GM23338 (cell line): ENCODE data around the gene FBXO9. TPM values are rescaled to one million over a fixed set of nuclear protein-coding genes. Genes with fewer than 3 reads are reported as not detected.

Experiments used
- ATAC-seq: fragments of 200-7000 bp; cut with Tn5 transposase; 3 replicates; pipeline ENCODE4 v1.9.1; 2020
- DNase-seq: peaks from one replicate; pipeline ENCODE4 v3.0.0-alpha.2; 2015; ENCODE audit warnings: low spot score
- H2AFZ ChIP-seq: fragments of 200-600 bp; sonication (generic); 2 replicates; pipeline ENCODE4 v1.8.0; 2016; ENCODE audit warnings: antibody characterized with exemption, mild to moderate bottlenecking, moderate library complexity
- H3F3A ChIP-seq: fragments of 200-600 bp; sonication (generic); replicated peaks from 2 replicates; pipeline ENCODE4 v1.8.0; 2017; ENCODE audit warnings: antibody characterized with exemption, mixed run types, low read depth
- H3K27ac ChIP-seq: fragments of 200-600 bp; sonication (generic); 2 replicates; pipeline ENCODE4 v1.6.1; 2016; ENCODE audit warnings: low read depth
- H3K27me3 ChIP-seq: fragments of 200-600 bp; sonication (generic); 2 replicates; pipeline ENCODE4 v1.8.0; 2016; ENCODE audit warnings: mild to moderate bottlenecking, mixed run types, moderate library complexity; ENCODE audit not compliant: insufficient read depth
- H3K36me3 ChIP-seq: fragments of 200-600 bp; sonication (generic); 2 replicates; pipeline ENCODE4 v1.8.0; 2016; ENCODE audit warnings: mild to moderate bottlenecking; ENCODE audit not compliant: insufficient read depth
- H3K4me1 ChIP-seq: fragments of 200-600 bp; sonication (generic); 2 replicates; pipeline ENCODE4 v1.8.0; 2016; ENCODE audit warnings: mild to moderate bottlenecking, moderate library complexity; ENCODE audit not compliant: insufficient read depth
- H3K4me2 ChIP-seq: fragments of 200-600 bp; sonication (generic); 2 replicates; pipeline ENCODE4 v1.7.1; 2017; ENCODE audit warnings: mixed run types
- H3K4me3 ChIP-seq: fragments of 200-600 bp; sonication (generic); 2 replicates; pipeline ENCODE4 v1.6.1; 2016; ENCODE audit warnings: mixed run types
- H3K79me2 ChIP-seq: fragments of 200-600 bp; sonication (generic); replicated peaks from 2 replicates; pipeline ENCODE4 v1.8.0; 2017; ENCODE audit warnings: mild to moderate bottlenecking; ENCODE audit not compliant: insufficient read depth
- H3K9me2 ChIP-seq: fragments of 200-600 bp; sonication (generic); 2 replicates; pipeline ENCODE4 v1.8.0; 2017; ENCODE audit not compliant: insufficient read depth
- H4K20me1 ChIP-seq: fragments of 200-600 bp; sonication (generic); replicated peaks from 2 replicates; pipeline ENCODE4 v1.8.0; 2017; ENCODE audit warnings: mild to moderate bottlenecking; ENCODE audit not compliant: insufficient read depth
- H3K27ac Mint-ChIP-seq: 2 replicates; pipeline ENCODE4 v1.8.0; 2020; ENCODE audit warnings: inconsistent platforms, mild to moderate bottlenecking, moderate library complexity, mixed read lengths
- H3K27me3 Mint-ChIP-seq: 3 replicates; pipeline ENCODE4 v1.8.0; 2022; ENCODE audit warnings: low read depth, mild to moderate bottlenecking, moderate library complexity, mixed read lengths, inconsistent platforms; ENCODE audit not compliant: insufficient read depth, poor library complexity
- H3K36me3 Mint-ChIP-seq: 3 replicates; pipeline ENCODE4 v1.8.0; 2021; ENCODE audit warnings: low read depth, mild to moderate bottlenecking, inconsistent platforms, moderate library complexity, mixed read lengths
- H3K4me1 Mint-ChIP-seq: 3 replicates; pipeline ENCODE4 v1.8.0; 2020; ENCODE audit warnings: mild to moderate bottlenecking, inconsistent platforms, mixed read lengths
- H3K4me3 Mint-ChIP-seq: 3 replicates; pipeline ENCODE4 v1.8.0; 2021; ENCODE audit warnings: moderate library complexity, mild to moderate bottlenecking, inconsistent platforms, mixed read lengths
- H3K9me3 Mint-ChIP-seq: 3 replicates; pipeline ENCODE4 v1.8.0; 2020; ENCODE audit warnings: moderate library complexity, mild to moderate bottlenecking, inconsistent platforms, mixed read lengths
- CREB1 ChIP-seq: fragments of 250-450 bp; sonication (Bioruptor Pico); IDR thresholded peaks from 2 replicates; pipeline ENCODE4 v1.5.0; 2020; ENCODE audit warnings: low read depth, mild to moderate bottlenecking, moderate library complexity
- ETS1 ChIP-seq: IDR thresholded peaks from 2 replicates; pipeline ENCODE4 v1.6.1; 2016; ENCODE audit warnings: antibody characterized with exemption
- EZH2phosphoT487 ChIP-seq: fragments of 200-600 bp; sonication (generic); IDR thresholded peaks from one replicate; pipeline ENCODE4 v1.8.1; 2018; ENCODE audit warnings: antibody characterized with exemption; ENCODE audit not compliant: unreplicated experiment
- JUNB ChIP-seq: IDR thresholded peaks from one replicate; pipeline ENCODE4 v1.6.1; 2016; ENCODE audit warnings: antibody characterized with exemption; ENCODE audit not compliant: unreplicated experiment
- STAT1 ChIP-seq: IDR thresholded peaks from one replicate; pipeline ENCODE4 v1.6.1; 2016; ENCODE audit warnings: antibody characterized with exemption; ENCODE audit not compliant: unreplicated experiment
- polyA plus RNA-seq: library from polyadenylated mRNA; unstranded; fragments of >200 nt; fragmentation: Nextera tagmentation; extraction: Ambion mirVana; gene quantifications from 2 replicates; pipeline ENCODE4 v1.2.1, GENCODE V29; 2016
- total RNA-seq: library from RNA; depleted of rRNA; stranded (reverse); fragments of >200 nt; shearing (Covaris generic); gene quantifications from 2 replicates; pipeline ENCODE4 v1.2.3, GENCODE V29; 2014
- TF ChIP-seq, protein P1 (sequence below): IDR thresholded peaks from one replicate; pipeline ENCODE4 v1.6.1; 2018; ENCODE audit warnings: antibody characterized with exemption; ENCODE audit not compliant: unreplicated experiment

Gene FBXO9
- total and polyA plus RNA-seq, 2 experiments from 2014 or later = 29.8 to 32.8 TPM

DNA sequence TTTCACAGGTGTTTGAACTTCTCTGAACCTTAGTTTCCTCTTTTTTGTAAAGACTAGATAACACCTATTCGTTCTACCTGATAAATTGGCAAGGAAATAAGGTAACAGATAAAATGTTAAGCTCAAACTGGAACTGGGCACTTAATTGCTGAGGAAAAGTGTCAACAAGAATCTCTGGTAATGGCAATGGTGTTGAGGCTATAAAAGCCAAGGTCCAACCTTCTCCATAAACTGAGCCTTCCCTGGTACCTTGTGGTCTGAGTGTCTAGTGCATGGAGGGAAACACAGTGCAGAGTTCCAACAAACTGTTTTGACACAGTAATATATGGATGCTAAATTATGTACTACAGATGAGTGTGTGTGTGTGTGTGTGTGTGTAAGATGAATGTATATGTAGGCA, 36.7 kb upstream of the FBXO9 start (continued):
- TF ChIP-seq, protein P1, sequence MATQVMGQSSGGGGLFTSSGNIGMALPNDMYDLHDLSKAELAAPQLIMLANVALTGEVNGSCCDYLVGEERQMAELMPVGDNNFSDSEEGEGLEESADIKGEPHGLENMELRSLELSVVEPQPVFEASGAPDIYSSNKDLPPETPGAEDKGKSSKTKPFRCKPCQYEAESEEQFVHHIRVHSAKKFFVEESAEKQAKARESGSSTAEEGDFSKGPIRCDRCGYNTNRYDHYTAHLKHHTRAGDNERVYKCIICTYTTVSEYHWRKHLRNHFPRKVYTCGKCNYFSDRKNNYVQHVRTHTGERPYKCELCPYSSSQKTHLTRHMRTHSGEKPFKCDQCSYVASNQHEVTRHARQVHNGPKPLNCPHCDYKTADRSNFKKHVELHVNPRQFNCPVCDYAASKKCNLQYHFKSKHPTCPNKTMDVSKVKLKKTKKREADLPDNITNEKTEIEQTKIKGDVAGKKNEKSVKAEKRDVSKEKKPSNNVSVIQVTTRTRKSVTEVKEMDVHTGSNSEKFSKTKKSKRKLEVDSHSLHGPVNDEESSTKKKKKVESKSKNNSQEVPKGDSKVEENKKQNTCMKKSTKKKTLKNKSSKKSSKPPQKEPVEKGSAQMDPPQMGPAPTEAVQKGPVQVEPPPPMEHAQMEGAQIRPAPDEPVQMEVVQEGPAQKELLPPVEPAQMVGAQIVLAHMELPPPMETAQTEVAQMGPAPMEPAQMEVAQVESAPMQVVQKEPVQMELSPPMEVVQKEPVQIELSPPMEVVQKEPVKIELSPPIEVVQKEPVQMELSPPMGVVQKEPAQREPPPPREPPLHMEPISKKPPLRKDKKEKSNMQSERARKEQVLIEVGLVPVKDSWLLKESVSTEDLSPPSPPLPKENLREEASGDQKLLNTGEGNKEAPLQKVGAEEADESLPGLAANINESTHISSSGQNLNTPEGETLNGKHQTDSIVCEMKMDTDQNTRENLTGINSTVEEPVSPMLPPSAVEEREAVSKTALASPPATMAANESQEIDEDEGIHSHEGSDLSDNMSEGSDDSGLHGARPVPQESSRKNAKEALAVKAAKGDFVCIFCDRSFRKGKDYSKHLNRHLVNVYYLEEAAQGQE = no peak

DNA sequence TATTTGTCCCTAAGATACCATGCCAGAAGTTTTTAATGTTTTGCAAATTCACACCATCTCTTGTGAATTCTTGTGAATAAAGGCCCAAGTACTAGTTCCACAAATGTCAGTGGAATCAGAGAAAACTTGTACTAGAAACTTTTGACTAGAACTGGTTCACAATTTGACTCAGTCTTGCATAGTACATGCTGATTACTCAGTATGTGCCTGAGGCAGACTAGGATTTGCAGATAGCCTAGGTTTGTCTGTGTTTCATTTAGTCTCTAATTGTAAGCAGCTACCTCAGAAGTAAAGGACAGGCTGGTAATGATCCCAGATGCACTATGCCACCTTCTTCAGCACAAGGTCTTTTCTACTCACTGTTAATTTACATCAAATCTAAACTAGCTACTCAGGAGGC, 35.9 kb upstream of the FBXO9 start:
- Mint-ChIP-seq H3K9me3 (no peaks in the 10 kb centered on the region), H3K27ac (no peak overlapping the region), H3K4me1 (peaks cover 3% of the 10 kb centered on the region; the same call in 1 of the 3 replicates), H3K4me3 (no peak overlapping the region), H3K36me3 (peaks cover 8% of the 10 kb centered on the region), H3K27me3 (no peaks in the 10 kb centered on the region)
- TF ChIP-seq EZH2phosphoT487 (no peak), JUNB (no peak)
- TF ChIP-seq, protein P1 = no peak
- H2AFZ ChIP-seq = no peak overlapping the region
- no peak for ATAC-seq
- no peaks in the 10 kb centered on the region for H3K79me2 ChIP-seq
- no peaks in the 10 kb centered on the region for H3F3A ChIP-seq
- H3K27me3 ChIP-seq = no peaks in the 10 kb centered on the region
- no peaks in the 10 kb centered on the region for H3K9me2 ChIP-seq
- H3K4me3 ChIP-seq = no peak overlapping the region
- H3K36me3 ChIP-seq = no peaks in the 10 kb centered on the region
- H3K4me1 ChIP-seq = no peaks in the 10 kb centered on the region
- DNase-seq = no peak
- H3K27ac ChIP-seq = no peak overlapping the region
- H3K4me2 ChIP-seq = no peak overlapping the region
- no peaks in the 10 kb centered on the region for H4K20me1 ChIP-seq

DNA sequence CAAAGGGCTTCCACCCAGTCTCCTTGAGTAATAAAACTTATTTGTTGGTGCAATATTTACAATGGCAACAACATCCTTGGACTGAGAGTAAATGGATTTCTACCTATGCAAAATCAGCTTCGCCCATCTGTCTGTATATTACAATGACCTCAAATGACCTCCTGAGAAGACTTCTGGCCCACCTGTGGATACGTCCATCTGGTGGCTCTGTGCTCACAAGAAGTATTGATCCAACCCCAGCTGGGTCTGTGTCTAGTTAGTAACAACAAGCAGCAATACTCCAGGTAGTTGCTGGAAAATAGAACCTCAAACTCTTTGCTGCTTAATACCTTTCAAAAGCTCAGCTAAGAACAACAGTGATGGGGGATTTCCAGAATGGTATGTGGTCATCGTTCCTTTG, 35.4 kb upstream of the FBXO9 start:
- H3K36me3 ChIP-seq = 0 out of 2 replicates have a peak, but pooled peaks cover 3% of the 10 kb centered on the region
- H3K27ac Mint-ChIP-seq = no peak overlapping the region
- DNase-seq = no peak
- no peak for TF ChIP-seq STAT1
- TF ChIP-seq JUNB = no peak
- TF ChIP-seq ETS1 = no peak
- TF ChIP-seq CREB1 = no peak

More for the DNA sequence above, 35.4 kb upstream of the FBXO9 start:
- ATAC-seq = no peak
- Histone ChIP-seq H3K27me3 (no peaks in the 10 kb centered on the region), H4K20me1 (no peaks in the 10 kb centered on the region), H3K4me1 (no peaks in the 10 kb centered on the region), H3K9me2 (no peaks in the 10 kb centered on the region), H3K79me2 (no peaks in the 10 kb centered on the region), H3K27ac (no peak overlapping the region), H3F3A (no peaks in the 10 kb centered on the region), H2AFZ (no peak overlapping the region), H3K4me3 (no peak overlapping the region), H3K4me2 (no peak overlapping the region)
- no peak overlapping the region for H3K4me3 Mint-ChIP-seq
- H3K9me3 Mint-ChIP-seq = no peaks in the 10 kb centered on the region
- peaks cover 8% of the 10 kb centered on the region for H3K36me3 Mint-ChIP-seq
- peaks cover 3% of the 10 kb centered on the region; the same call in 1 of the 3 replicates for H3K4me1 Mint-ChIP-seq
- no peaks in the 10 kb centered on the region for H3K27me3 Mint-ChIP-seq
